IgD-negative memory B cell (primary cell): Measurements from ENCODE around the gene CAMK2N1. TPM values are rescaled to one million over a fixed set of nuclear protein-coding genes. Genes with fewer than 3 reads are reported as not detected.
A peak's percentile ranks its signal among the peaks of the same experiment; 100 is the strongest.

ENCODE experiments used
- H3K27ac Mint-ChIP-seq, 3 donors: one replicate each; pipeline ENCODE4 v1.8.0; 2020 to 2022; ENCODE audit warnings: mild to moderate bottlenecking in 3 of 3, mixed read lengths in 3 of 3, moderate library complexity in 1 of 3
- H3K27me3 Mint-ChIP-seq: one replicate; pipeline ENCODE4 v1.8.0; 2021; ENCODE audit warnings: mixed read lengths
- H3K36me3 Mint-ChIP-seq: one replicate; pipeline ENCODE4 v1.8.0; 2020; ENCODE audit warnings: mild to moderate bottlenecking, mixed read lengths
- H3K4me1 Mint-ChIP-seq, 3 donors: one replicate each; pipeline ENCODE4 v1.8.0; 2020 to 2022; ENCODE audit warnings: mixed read lengths in 3 of 3, mild to moderate bottlenecking in 1 of 3
- H3K4me3 Mint-ChIP-seq, 4 donors: one replicate each; pipeline ENCODE4 v1.8.0; 2020 to 2022; ENCODE audit warnings: mild to moderate bottlenecking in 4 of 4, mixed read lengths in 4 of 4, moderate library complexity in 3 of 4
- H3K9me3 Mint-ChIP-seq, 3 donors: one replicate each; pipeline ENCODE4 v1.8.0; 2020 to 2021; ENCODE audit warnings: mixed read lengths in 3 of 3, mild to moderate bottlenecking in 1 of 3
- polyA plus RNA-seq: library from polyadenylated mRNA; unstranded; fragments of 300-500 nt; fragmentation: Illumina TruSeq; gene quantifications from one replicate; pipeline ENCODE4 v1.2.3, GENCODE V29; 2021

Gene CAMK2N1
- polyA plus RNA-seq, 1 donor from 2014 or later = 1.6 TPM

GRCh38 chr1:20476265-20477038, 9.6 kb downstream of the CAMK2N1 start:
- Mint-ChIP-seq H3K27ac (no peak overlapping the region), H3K27me3 (peaks cover 49% of the 10 kb centered on the region), H3K36me3 (no peaks in the 10 kb centered on the region), H3K4me3 (no peak overlapping the region), H3K4me1 (peaks cover 0 to 2% (median 0%) of the 10 kb centered on the region in 3 donors), H3K9me3 (peaks cover 0 to 2% (median 0%) of the 10 kb centered on the region in 3 donors)

GRCh38 chr1:20474996-20475395, 11.0 kb downstream of the CAMK2N1 start:
- Mint-ChIP-seq H3K36me3 (no peaks in the 10 kb centered on the region), H3K27me3 (peaks cover 39% of the 10 kb centered on the region), H3K27ac (no peak overlapping the region), H3K4me1 (peaks cover 0 to 2% (median 0%) of the 10 kb centered on the region in 3 donors), H3K9me3 (peaks cover 0 to 2% (median 0%) of the 10 kb centered on the region in 3 donors), H3K4me3 (no peak overlapping the region)

- peaks cover 0 to 2% (median 0%) of the 10 kb centered on the region in 3 donors for H3K4me1 Mint-ChIP-seq
- peaks cover 0 to 2% (median 0%) of the 10 kb centered on the region in 3 donors for H3K9me3 Mint-ChIP-seq
- H3K27ac Mint-ChIP-seq = no peak overlapping the region
- H3K36me3 Mint-ChIP-seq = no peaks in the 10 kb centered on the region
- H3K4me3 Mint-ChIP-seq = peak overlapping the region in 1 of 4 donors; percentile 1
- peaks cover 36% of the 10 kb centered on the region for H3K27me3 Mint-ChIP-seq
Measured at GRCh38 chr1:20474333-20474975, 11.6 kb downstream of the CAMK2N1 start.

DNA sequence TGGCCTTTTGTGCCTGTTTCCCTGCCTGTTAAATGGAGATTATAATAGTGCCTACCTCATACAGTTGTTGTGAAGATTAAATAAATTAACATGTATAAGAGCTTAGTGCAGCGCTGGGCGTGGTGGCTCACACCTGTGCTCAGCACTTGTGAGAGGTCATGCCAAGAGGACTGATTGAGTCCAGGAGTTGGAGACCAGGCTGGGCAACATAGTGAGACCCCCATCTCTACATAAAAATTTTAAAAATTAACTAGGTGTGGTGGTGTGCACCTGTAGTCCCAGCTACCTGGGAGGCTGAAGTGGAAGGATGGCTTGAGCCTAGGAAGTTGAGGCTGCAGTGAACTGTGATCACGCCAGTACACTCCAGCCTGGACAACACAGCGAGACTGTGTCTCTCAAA, 12.1 kb downstream of the CAMK2N1 start:
- H3K4me3 Mint-ChIP-seq = peak overlapping the region in 1 of 4 donors; percentile 1
- H3K4me1 Mint-ChIP-seq = peaks cover 0 to 2% (median 0%) of the 10 kb centered on the region in 3 donors
- peaks cover 36% of the 10 kb centered on the region for H3K27me3 Mint-ChIP-seq

DNA sequence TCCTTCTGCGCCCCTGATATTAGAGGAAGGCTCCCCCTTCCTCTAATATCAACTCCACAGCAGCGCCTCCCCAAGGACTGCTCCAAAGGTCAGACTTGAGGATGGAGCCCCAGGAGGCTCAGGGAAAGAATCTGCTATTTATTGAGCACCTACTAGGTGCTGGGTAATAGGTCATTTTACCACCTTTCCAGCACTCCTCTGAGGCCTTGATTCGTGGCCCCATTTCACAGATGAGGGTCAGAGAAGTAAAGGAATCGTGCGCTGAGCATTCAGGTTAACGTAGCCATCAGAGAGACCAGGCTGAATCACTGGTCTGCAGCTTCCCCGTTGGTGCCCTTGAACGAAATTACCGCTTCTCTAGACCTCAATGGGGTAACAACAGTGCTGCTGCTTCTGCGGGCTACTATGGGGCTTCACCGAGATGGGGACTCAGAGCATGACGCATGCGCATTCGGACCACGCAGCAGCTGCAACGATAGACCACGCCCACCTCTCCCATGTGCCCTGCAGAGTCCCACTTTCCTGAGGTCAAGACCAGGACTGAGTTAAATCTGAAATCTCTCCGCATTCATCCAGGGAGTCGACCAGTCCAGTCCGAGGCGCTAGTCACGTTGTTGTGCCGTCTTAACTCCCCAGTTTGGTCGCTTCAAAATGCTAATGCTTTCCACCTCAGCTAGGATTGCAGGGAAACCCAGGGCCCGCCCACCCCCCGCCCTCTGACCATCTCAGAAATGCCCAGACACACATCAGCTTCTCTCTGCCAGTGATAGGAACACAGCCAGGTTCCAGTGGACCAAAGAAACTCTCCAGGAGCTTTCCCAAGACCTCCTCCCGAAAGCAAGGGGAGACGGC, 12.9 kb downstream of the CAMK2N1 start:
- Mint-ChIP-seq H3K27me3 (peaks cover 39% of the 10 kb centered on the region), H3K9me3 (peaks cover 0 to 2% (median 0%) of the 10 kb centered on the region in 3 donors), H3K4me3 (no peak overlapping the region), H3K27ac (no peak overlapping the region), H3K36me3 (no peaks in the 10 kb centered on the region), H3K4me1 (peaks cover 0 to 2% (median 0%) of the 10 kb centered on the region in 3 donors)

More for the DNA sequence above, 12.1 kb downstream of the CAMK2N1 start:
- Mint-ChIP-seq H3K36me3 (no peaks in the 10 kb centered on the region), H3K27ac (no peak overlapping the region), H3K9me3 (peaks cover 0 to 2% (median 0%) of the 10 kb centered on the region in 3 donors)

GRCh38 chr1:20472121-20472520, 13.9 kb downstream of the CAMK2N1 start:
- no peaks in the 10 kb centered on the region for H3K36me3 Mint-ChIP-seq
- H3K4me3 Mint-ChIP-seq = no peak overlapping the region
- H3K4me1 Mint-ChIP-seq = peaks cover 0 to 2% (median 1%) of the 10 kb centered on the region in 3 donors
- H3K27me3 Mint-ChIP-seq = peaks cover 45% of the 10 kb centered on the region
- no peak overlapping the region for H3K27ac Mint-ChIP-seq
- peaks cover 0 to 2% (median 0%) of the 10 kb centered on the region in 3 donors for H3K9me3 Mint-ChIP-seq

DNA sequence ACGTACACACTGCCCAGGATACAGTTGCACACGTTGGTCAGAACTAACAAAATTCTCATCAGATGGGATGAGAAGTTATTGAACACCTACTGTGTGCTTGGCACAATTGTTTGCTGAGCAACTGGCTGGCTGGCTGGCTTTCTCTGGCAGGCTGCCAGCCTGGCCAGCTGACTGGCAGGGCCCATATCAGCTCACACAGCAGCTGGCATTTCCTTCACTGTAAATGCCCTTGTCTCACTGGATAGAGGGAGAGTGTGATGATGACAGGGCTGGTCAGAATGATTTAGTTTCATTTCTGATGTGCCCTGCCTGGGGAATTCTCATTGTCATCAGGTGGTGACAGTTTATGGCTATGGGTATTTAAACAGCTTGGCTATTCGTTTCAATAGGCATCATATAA, 15.8 kb downstream of the CAMK2N1 start:
- Mint-ChIP-seq H3K36me3 (no peaks in the 10 kb centered on the region), H3K4me1 (peaks cover 0 to 2% (median 1%) of the 10 kb centered on the region in 3 donors), H3K9me3 (no peaks in the 10 kb centered on the region), H3K27ac (no peak overlapping the region), H3K27me3 (peaks cover 40% of the 10 kb centered on the region), H3K4me3 (no peak overlapping the region)

- peaks cover 35% of the 10 kb centered on the region for H3K27me3 Mint-ChIP-seq
- H3K9me3 Mint-ChIP-seq = no peaks in the 10 kb centered on the region
- H3K27ac Mint-ChIP-seq = no peak overlapping the region
- H3K4me3 Mint-ChIP-seq = no peak overlapping the region
- peaks cover 0 to 2% (median 1%) of the 10 kb centered on the region in 3 donors for H3K4me1 Mint-ChIP-seq
- no peaks in the 10 kb centered on the region for H3K36me3 Mint-ChIP-seq
Measured at GRCh38 chr1:20469406-20470076, 16.5 kb downstream of the CAMK2N1 start.

GRCh38 chr1:20466273-20466672, 19.7 kb downstream of the CAMK2N1 start:
- H3K4me3 Mint-ChIP-seq = peak overlapping the region in 1 of 4 donors; percentile 30
- peaks cover 20% of the 10 kb centered on the region for H3K27me3 Mint-ChIP-seq
- H3K9me3 Mint-ChIP-seq = no peaks in the 10 kb centered on the region
- no peak overlapping the region for H3K27ac Mint-ChIP-seq
- H3K4me1 Mint-ChIP-seq = peaks cover 0 to 1% (median 0%) of the 10 kb centered on the region in 3 donors
- no peaks in the 10 kb centered on the region for H3K36me3 Mint-ChIP-seq

DNA sequence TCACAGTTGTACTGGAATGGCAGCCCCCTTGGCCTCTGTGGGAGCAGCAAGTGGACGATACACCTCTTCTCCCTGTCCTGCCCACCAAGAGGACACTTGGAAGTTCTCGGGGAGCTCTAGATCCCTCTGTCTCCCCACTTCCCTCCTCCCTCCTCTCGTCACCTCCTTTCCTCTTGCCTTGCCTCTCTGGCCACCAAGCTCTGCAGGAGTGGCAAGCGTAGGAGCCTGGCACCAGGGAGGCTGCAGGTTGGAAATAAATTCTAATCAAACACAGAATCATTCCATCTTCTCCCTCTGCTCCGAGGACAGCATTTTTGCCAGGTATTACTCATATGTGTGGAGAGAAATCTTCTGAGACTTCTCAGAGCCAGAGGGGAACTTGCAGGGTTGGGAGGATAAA, 20.8 kb downstream of the CAMK2N1 start:
- Mint-ChIP-seq H3K27ac (peak overlapping the region in 1 of 3 donors; percentile 52), H3K27me3 (peaks cover 24% of the 10 kb centered on the region), H3K4me1 (peaks cover 0 to 1% (median 0%) of the 10 kb centered on the region in 3 donors), H3K4me3 (no peak overlapping the region), H3K36me3 (no peaks in the 10 kb centered on the region), H3K9me3 (no peaks in the 10 kb centered on the region)

GRCh38 chr1:20463502-20463901, 22.5 kb downstream of the CAMK2N1 start:
- Mint-ChIP-seq H3K4me1 (peaks cover 0 to 1% (median 0%) of the 10 kb centered on the region in 3 donors), H3K4me3 (no peak overlapping the region), H3K27me3 (peaks cover 27% of the 10 kb centered on the region), H3K27ac (no peak overlapping the region), H3K36me3 (no peaks in the 10 kb centered on the region), H3K9me3 (no peaks in the 10 kb centered on the region)

DNA sequence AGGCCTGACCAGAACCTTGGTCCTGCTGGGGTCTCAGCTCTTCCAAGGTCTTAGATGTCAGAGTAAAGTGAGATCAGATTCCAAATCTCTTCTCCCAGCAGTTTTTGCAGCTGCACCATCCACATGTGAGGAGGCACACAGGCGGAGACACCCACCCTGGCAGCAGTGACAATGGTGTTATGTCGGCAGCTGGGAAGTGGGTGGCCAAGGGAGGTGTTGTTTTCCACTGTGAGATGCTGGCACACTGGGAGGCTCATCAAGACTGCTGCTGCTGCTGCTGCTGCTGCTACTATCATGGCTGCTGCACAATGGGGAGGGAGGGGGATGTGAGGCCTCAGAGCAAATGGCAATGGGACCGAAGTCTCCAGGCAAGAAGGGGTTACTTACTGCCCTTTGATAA, 23.6 kb downstream of the CAMK2N1 start:
- no peaks in the 10 kb centered on the region for H3K9me3 Mint-ChIP-seq
- H3K36me3 Mint-ChIP-seq = no peaks in the 10 kb centered on the region
- no peak overlapping the region for H3K27ac Mint-ChIP-seq
- H3K4me3 Mint-ChIP-seq = no peak overlapping the region
- no peaks in the 10 kb centered on the region for H3K4me1 Mint-ChIP-seq
- H3K27me3 Mint-ChIP-seq = peaks cover 22% of the 10 kb centered on the region

DNA sequence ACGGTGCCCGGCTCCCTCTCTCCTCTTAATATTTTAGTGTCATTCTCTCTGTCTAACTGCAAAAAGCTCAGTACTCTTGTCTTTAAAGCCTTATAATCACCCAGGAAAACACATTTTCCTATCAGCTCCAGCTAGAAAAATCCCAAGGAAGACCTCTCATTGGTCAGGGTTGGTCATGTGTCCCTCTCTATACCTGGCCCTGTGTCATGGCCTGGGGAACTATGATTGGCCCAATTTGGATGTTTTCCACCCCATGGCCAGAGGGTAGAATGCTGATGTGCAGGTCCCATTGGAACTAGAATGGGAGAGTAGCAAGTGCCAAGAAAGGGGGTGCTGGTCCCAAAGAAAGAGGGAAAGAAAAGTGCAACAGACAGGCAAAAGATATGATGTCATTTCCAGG, 27.3 kb downstream of the CAMK2N1 start:
- H3K27me3 Mint-ChIP-seq = peaks cover 15% of the 10 kb centered on the region
- no peaks in the 10 kb centered on the region for H3K4me1 Mint-ChIP-seq
- no peak overlapping the region for H3K4me3 Mint-ChIP-seq
- no peaks in the 10 kb centered on the region for H3K9me3 Mint-ChIP-seq
- no peak overlapping the region for H3K27ac Mint-ChIP-seq
- no peaks in the 10 kb centered on the region for H3K36me3 Mint-ChIP-seq

GRCh38 chr1:20454004-20454403, 32.0 kb downstream of the CAMK2N1 start:
- H3K36me3 Mint-ChIP-seq = no peaks in the 10 kb centered on the region
- no peaks in the 10 kb centered on the region for H3K9me3 Mint-ChIP-seq
- H3K27me3 Mint-ChIP-seq = peaks cover 16% of the 10 kb centered on the region
- no peaks in the 10 kb centered on the region for H3K4me1 Mint-ChIP-seq
- H3K4me3 Mint-ChIP-seq = no peak overlapping the region
- H3K27ac Mint-ChIP-seq = no peak overlapping the region
